GM10266 (cell line): Measurements from ENCODE around the gene PKDREJ.

Experiments
- DNase-seq: peaks from one replicate; pipeline ENCODE4 v3.0.0; 2012; ENCODE audit errors: extremely low spot score
- CTCF ChIP-seq: IDR thresholded peaks from 2 replicates; pipeline ENCODE4 v1.5.1; 2012; ENCODE audit warnings: mild to moderate bottlenecking, low read depth; ENCODE audit not compliant: control insufficient read depth, insufficient read depth; ENCODE audit errors: missing control alignments

PKDREJ gene

DNA sequence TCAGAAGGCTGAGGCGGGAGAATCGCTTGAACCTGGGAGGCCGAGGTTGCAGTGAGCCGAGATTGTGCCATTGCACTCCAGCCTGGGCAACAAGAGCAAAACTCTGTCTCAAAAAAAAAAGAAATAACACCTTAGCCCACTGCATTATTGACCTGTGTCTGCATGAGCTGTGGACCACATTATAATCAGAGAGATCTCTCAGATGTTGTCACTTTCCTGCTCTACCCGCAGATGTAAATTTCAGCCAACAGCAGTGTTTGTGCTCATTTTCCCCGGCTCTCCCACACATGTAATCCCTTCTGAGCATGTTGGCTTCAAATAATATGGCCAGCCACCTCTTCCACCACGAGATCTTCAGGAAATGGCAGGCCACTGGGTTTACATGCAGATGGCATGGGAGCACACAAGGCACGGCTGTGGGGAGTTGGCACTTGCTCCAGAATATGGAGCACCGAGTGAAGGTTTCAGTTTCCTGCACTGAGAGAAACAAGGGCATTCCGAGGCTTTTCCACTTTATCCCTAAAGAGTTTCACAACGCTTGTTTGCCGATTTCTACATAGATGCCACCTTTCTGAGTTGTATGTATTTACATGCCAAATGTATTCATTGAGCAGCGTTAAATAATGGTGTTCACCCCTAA lies 32.8 kb downstream of the PKDREJ start:
- no peak for TF ChIP-seq CTCF
- no peak for DNase-seq

- TF ChIP-seq CTCF: no peak
- no peak for DNase-seq
Observed at GRCh38 chr22:46229701-46230100, 33.4 kb downstream of the PKDREJ start.

DNA sequence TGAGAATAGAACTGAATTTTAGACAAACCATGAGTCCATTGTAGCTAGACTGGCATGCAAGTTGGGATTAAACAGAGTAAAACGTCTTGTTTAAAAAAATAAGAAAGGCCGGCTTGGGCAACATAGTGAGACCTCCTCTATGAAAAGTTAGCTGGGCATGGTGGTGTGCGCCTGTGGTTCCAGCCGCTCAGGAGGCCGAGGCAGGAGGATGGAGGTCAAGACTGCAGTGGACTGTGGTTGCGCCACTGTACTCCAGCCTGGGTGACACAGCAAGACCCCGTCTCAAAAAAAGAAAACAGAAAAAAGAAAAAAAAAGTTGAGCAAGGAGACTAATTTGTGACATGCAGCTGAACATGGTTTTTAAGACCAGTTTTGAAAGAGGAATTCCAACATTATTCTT lies 36.6 kb downstream of the PKDREJ start:
- no peak for TF ChIP-seq CTCF
- DNase-seq: no peak

- DNase-seq: no peak
- TF ChIP-seq CTCF: no peak
Observed at GRCh38 chr22:46225631-46226030, 37.5 kb downstream of the PKDREJ start.

- TF ChIP-seq CTCF: no peak
- DNase-seq: no peak
Observed at GRCh38 chr22:46224898-46225290, 38.2 kb downstream of the PKDREJ start.

- no peak for TF ChIP-seq CTCF
Observed at GRCh38 chr22:46224044-46224897, 38.9 kb downstream of the PKDREJ start.

GRCh38 chr22:46220921-46221320 lies 42.2 kb downstream of the PKDREJ start:
- DNase-seq: no peak
- no peak for TF ChIP-seq CTCF

More at GRCh38 chr22:46224044-46224897, 38.9 kb downstream of the PKDREJ start:
- no peak for DNase-seq
